ENCODE measurements around the gene ZNF439.
"Not testable (repeated sequence)": the region's sequence is repeated elsewhere in the genome, so short reads cannot be mapped to it uniquely, and the experiment has no call there.

The ZNF439 gene

GRCh38 chr19:11890634-11891033, 42.1 kb downstream of the ZNF439 start:
- no peak for FAIRE-seq

GRCh38 chr19:11894851-11895250, 46.3 kb downstream of the ZNF439 start:
- FAIRE-seq = no peak
- DNase-seq (ENCODE audit: insufficient read length, low spot score) = no peak
- TF ChIP-seq POU2F2 (IDR thresholded peaks at IDR 0.05; ENCODE audit: low read depth, low read length) (no peak), TAF1 (IDR thresholded peaks at IDR 0.05; ENCODE audit: low read depth, low read length) (no peak), POLR2A (IDR thresholded peaks at IDR 0.05; ENCODE audit: low read depth, low read length) (no peak), POLR2AphosphoS5 (IDR thresholded peaks at IDR 0.05; ENCODE audit: low read depth, low read length) (no peak), SPI1 (IDR thresholded peaks at IDR 0.05; ENCODE audit: low read depth, low read length) (no peak), PAX5 (IDR thresholded peaks at IDR 0.05; ENCODE audit: insufficient read depth, low read length, severe bottlenecking) (no peak)

More at GRCh38 chr19:11890634-11891033, 42.1 kb downstream of the ZNF439 start:
- TF ChIP-seq TAF1 (IDR thresholded peaks at IDR 0.05; ENCODE audit: low read depth, low read length) (no peak), SPI1 (IDR thresholded peaks at IDR 0.05; ENCODE audit: low read depth, low read length) (no peak)
- no peak for DNase-seq (ENCODE audit: insufficient read length, low spot score)

GRCh38 chr19:11902228-11902627, 53.7 kb downstream of the ZNF439 start:
- no peak for FAIRE-seq
- TF ChIP-seq POLR2AphosphoS5 (IDR thresholded peaks at IDR 0.05; ENCODE audit: low read depth, low read length) = no peak
- no peak for DNase-seq (ENCODE audit: insufficient read length, low spot score)

GRCh38 chr19:11905928-11906327, 57.4 kb downstream of the ZNF439 start:
- FAIRE-seq (no peak), DNase-seq (ENCODE audit: insufficient read length, low spot score) (no peak)

GRCh38 chr19:11911937-11912336, 63.4 kb downstream of the ZNF439 start:
- not testable (repeated sequence) for DNase-seq (ENCODE audit: insufficient read length, low spot score); FAIRE-seq

More at GRCh38 chr19:11905928-11906327, 57.4 kb downstream of the ZNF439 start:
- TF ChIP-seq POLR2A (IDR thresholded peaks at IDR 0.05; ENCODE audit: low read depth, low read length) = no peak
- no peak for TF ChIP-seq POU2F2 (IDR thresholded peaks at IDR 0.05; ENCODE audit: low read depth, low read length)
- no peak for TF ChIP-seq TAF1 (IDR thresholded peaks at IDR 0.05; ENCODE audit: low read depth, low read length)
- no peak for TF ChIP-seq SPI1 (IDR thresholded peaks at IDR 0.05; ENCODE audit: low read depth, low read length)
- TF ChIP-seq POLR2AphosphoS5 (IDR thresholded peaks at IDR 0.05; ENCODE audit: low read depth, low read length) = no peak
- TF ChIP-seq PAX5 (IDR thresholded peaks at IDR 0.05; ENCODE audit: insufficient read depth, low read length, severe bottlenecking) = no peak

GRCh38 chr19:11914417-11915051, 66.0 kb downstream of the ZNF439 start:
- not testable (repeated sequence) for FAIRE-seq; DNase-seq (ENCODE audit: insufficient read length, low spot score)
